Tibial nerve (tissue), 3 donors: ENCODE data around the gene TCP11.

Source experiments
- POLR2A ChIP-seq, 2 donors: fragments of 450-650 bp; IDR thresholded peaks; one replicate each; pipeline ENCODE4 v1.6.1; 2017; ENCODE audit warnings: antibody characterized with exemption in 2 of 2, mild to moderate bottlenecking in 2 of 2, moderate library complexity in 2 of 2
- TF ChIP-seq, protein P1 (sequence below), 5 experiments: fragments of 200-600 bp in 3 of 5; fragments of 450-650 bp in 2 of 5; sonication (generic) in 3 of 5; IDR thresholded peaks; one replicate each; pipeline ENCODE4 v1.5.1; 2016 to 2019; ENCODE audit warnings: antibody characterized with exemption in 5 of 5, mild to moderate bottlenecking in 3 of 5, moderate library complexity in 2 of 5

- TF ChIP-seq, protein P1, sequence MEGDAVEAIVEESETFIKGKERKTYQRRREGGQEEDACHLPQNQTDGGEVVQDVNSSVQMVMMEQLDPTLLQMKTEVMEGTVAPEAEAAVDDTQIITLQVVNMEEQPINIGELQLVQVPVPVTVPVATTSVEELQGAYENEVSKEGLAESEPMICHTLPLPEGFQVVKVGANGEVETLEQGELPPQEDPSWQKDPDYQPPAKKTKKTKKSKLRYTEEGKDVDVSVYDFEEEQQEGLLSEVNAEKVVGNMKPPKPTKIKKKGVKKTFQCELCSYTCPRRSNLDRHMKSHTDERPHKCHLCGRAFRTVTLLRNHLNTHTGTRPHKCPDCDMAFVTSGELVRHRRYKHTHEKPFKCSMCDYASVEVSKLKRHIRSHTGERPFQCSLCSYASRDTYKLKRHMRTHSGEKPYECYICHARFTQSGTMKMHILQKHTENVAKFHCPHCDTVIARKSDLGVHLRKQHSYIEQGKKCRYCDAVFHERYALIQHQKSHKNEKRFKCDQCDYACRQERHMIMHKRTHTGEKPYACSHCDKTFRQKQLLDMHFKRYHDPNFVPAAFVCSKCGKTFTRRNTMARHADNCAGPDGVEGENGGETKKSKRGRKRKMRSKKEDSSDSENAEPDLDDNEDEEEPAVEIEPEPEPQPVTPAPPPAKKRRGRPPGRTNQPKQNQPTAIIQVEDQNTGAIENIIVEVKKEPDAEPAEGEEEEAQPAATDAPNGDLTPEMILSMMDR (IDR thresholded peaks at IDR 0.05), result no peak
- no peak for TF ChIP-seq POLR2A (IDR thresholded peaks at IDR 0.05)
Observed at GRCh38 chr6:35080821-35081425, 60.2 kb downstream of the TCP11 start.
